GM18861 (cell line): ENCODE results near the gene C4BPA.

Source experiments
- ATAC-seq: cut with Tn5 transposase; IDR thresholded peaks from one replicate; pipeline ENCODE4 v1.9.1; 2021; ENCODE audit not compliant: unreplicated experiment

The C4BPA gene

GRCh38 chr1:207077012-207077411, 27.0 kb upstream of the C4BPA start:
- no peak for ATAC-seq

GRCh38 chr1:207077470-207078377, 26.3 kb upstream of the C4BPA start:
- ATAC-seq = peak; percentile 57

- no peak for ATAC-seq
These were observed 25.4 kb upstream of the C4BPA start for GRCh38 chr1:207078578-207079132.

GRCh38 chr1:207079706-207080241, 24.3 kb upstream of the C4BPA start:
- ATAC-seq = no peak

- ATAC-seq = no peak
These were observed 22.9 kb upstream of the C4BPA start for GRCh38 chr1:207081088-207081487.

GRCh38 chr1:207081806-207082205, 22.2 kb upstream of the C4BPA start:
- no peak for ATAC-seq

GRCh38 chr1:207084232-207084631, 19.8 kb upstream of the C4BPA start:
- no peak for ATAC-seq

GRCh38 chr1:207084701-207085180, 19.3 kb upstream of the C4BPA start:
- ATAC-seq = no peak

- ATAC-seq = no peak
These were observed 18.1 kb upstream of the C4BPA start for GRCh38 chr1:207085887-207086286.

- no peak for ATAC-seq
These were observed 15.9 kb upstream of the C4BPA start for GRCh38 chr1:207088161-207088560.

- ATAC-seq = no peak
These were observed 15.1 kb upstream of the C4BPA start, which contains the start of gene C4BPB for GRCh38 chr1:207088701-207089626. Gene C4BPB (plus strand): TSS chr1:207088860. CDS start chr1:207089532, 672 bp downstream.

GRCh38 chr1:207089627-207090355, 14.2 kb upstream of the C4BPA start:
- ATAC-seq = no peak

GRCh38 chr1:207091200-207091908, 12.7 kb upstream of the C4BPA start:
- ATAC-seq = no peak

GRCh38 chr1:207093944-207094343, 10.1 kb upstream of the C4BPA start:
- ATAC-seq = no peak

GRCh38 chr1:207097871-207098324, 6.1 kb upstream of the C4BPA start:
- ATAC-seq = peak; percentile 76

GRCh38 chr1:207101720-207102119, 2.3 kb upstream of the C4BPA start:
- ATAC-seq = no peak

- ATAC-seq = no peak
These were observed 1.9 kb upstream of the C4BPA start for GRCh38 chr1:207102146-207102545.

GRCh38 chr1:207102659-207103058, 1.4 kb upstream of the C4BPA start:
- ATAC-seq = no peak

- no peak for ATAC-seq
These were observed 5.0 kb downstream of the C4BPA start for GRCh38 chr1:207109004-207109403.
